ENCODE data around the gene POLRMT.
"Not testable (repeated sequence)": the region's sequence is repeated elsewhere in the genome, so short reads cannot be mapped to it uniquely, and the experiment has no call there.

Gene POLRMT

GRCh38 chr19:610801-611480 is 22.4 kb downstream of the POLRMT start:
- peak; percentile 61 for DNase-seq (ENCODE audit: low spot score)

DNA sequence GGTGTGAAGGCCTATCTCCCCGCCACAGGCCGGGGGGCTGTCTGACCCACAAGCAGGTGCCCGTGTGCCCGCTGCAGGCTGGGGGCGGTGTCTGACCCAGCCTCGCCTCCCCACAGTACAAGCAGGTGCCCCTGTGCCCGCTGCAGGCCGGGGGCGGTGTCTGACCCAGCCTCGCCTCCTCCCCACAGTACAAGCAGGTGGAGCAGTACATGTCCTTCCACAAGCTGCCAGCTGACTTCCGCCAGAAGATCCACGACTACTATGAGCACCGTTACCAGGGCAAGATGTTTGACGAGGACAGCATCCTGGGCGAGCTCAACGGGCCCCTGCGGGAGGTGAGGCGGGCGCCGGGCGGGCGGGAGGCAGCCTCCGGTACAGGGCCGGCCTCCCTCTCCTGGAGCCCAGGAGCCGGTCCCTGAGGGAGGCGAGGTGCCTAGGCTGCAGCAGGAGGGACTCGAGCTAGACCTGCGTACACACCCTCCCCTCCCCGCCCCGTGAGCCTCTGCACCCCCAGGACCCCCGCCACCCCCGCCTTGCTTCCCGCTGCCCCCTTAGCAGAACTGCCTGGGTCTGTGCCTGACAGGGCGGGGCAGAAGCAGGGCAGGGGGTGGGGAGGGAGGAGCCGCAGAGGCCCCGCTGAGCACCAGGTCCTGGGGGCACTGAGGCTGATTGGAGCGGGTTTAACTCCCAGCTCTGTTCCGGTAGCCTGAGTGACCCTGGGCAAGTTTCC is 23.1 kb downstream of the POLRMT start:
- peak; percentile 53 for DNase-seq (ENCODE audit: low spot score)

DNA sequence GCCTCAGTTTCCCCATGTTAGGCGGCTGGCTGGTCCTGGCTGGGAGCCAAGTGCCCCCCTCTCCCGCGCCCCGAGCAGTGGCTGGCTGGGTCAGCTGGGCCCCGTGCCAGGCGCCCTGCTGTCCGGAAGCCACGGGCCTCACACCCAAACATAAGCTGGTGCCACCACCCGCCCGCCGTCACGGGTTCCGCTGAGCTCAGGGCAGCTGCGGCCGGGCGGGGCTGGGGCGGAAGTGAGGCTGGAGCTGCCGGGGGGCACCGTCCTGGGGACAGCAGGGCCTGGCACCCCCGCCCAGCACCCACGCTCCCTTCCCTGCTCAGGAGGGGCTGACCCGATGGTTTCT is 24.4 kb downstream of the POLRMT start:
- DNase-seq (ENCODE audit: low spot score) = no peak

- DNase-seq (ENCODE audit: low spot score) = no peak
Observed at GRCh38 chr19:608155-609003, 25.0 kb downstream of the POLRMT start.

- no peak for DNase-seq (ENCODE audit: low spot score)
Observed at GRCh38 chr19:607301-608154, 25.8 kb downstream of the POLRMT start.

DNA sequence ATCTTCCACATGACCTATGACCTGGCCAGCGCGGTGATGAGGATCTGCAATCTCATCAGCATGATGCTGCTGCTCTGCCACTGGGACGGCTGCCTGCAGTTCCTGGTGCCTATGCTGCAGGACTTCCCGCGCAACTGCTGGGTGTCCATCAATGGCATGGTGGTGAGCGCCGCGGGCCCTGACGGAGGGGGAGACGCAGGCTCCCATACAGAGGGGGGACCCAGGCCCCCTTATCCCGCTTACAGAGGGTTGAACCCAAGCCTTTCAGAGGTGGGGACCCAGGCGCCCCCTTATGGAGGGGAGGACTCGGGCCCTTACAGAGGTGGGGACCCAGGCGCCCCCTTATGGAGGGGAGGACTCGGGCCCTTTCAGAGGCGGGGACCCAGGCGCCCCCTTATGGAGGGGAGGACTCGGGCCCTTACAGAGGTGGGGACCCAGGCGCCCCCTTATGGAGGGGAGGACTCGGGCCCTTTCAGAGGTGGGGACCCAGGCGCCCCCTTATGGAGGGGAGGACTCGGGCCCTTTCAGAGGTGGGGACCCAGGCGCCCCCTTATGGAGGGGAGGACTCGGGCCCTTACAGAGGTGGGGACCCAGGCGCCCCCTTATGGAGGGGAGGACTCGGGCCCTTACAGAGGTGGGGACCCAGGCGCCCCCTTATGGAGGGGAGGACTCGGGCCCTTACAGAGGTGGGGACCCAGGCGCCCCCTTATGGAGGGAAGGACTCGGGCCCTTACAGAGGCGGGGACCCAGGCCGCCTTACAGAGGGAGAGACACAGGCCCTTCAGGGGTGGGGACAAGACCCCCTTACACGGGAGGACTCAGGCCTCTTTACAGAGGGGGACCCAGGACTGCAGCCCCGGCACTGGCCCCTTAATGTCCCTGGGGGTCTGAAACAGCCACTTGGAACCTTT is 28.0 kb downstream of the POLRMT start:
- DNase-seq (ENCODE audit: low spot score) = not testable (repeated sequence)

DNA sequence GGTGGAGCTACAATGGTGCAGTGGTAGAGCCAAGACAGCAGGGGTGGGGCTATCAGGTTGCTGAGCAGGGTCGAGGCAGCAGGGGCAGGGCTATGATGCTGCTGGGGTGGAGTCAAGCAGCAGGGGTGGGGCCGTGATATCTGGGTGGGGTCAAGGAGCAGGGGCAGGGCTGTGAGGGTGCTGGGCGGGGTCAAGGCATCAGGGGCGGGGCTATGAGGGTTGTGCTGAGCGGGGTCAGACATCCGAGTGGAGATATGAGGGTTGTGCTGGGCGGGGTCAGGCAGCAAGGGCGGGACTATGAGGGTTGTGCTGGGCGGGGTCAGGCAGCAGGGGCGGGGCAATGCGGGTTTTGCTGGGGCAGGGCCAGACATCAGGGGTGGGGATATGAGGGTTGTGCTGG is 29.0 kb downstream of the POLRMT start:
- DNase-seq (ENCODE audit: low spot score) = no peak

DNA sequence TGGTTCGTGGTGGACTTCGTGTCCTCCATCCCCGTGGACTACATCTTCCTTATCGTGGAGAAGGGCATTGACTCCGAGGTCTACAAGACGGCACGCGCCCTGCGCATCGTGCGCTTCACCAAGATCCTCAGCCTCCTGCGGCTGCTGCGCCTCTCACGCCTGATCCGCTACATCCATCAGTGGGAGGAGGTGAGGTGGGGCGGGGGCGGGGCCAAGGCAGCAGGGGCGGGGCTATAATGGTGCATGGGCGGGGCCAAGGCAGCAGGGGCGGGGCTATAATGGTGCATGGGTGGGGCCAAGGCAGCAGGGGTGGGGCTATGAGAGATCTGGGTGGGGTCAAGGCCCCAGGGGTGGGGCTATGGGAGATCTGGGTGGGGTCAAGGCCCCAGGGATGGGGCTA is 29.6 kb downstream of the POLRMT start:
- DNase-seq (ENCODE audit: low spot score) = not testable (repeated sequence)

DNA sequence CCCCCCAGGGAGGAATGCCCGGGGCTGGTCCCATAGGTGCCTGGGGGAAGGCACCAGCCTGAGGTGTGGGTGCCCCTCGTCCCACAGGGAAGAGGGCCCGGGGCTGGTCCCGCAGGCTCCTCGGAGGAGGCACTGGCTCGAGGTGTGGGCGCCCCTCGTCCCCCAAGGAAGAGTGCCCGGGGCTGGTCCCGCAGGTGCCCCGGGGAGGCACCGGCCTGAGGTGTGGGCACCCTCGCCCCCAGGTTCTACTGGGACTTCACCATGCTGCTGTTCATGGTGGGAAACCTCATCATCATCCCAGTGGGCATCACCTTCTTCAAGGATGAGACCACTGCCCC is 30.1 kb downstream of the POLRMT start:
- DNase-seq (ENCODE audit: low spot score) = not testable (repeated sequence)

- DNase-seq (ENCODE audit: low spot score) = no peak
Observed at GRCh38 chr19:602391-603301, 30.7 kb downstream of the POLRMT start.

GRCh38 chr19:601790-602189 is 31.5 kb downstream of the POLRMT start:
- no peak for DNase-seq (ENCODE audit: low spot score)

GRCh38 chr19:601310-601709 is 32.0 kb downstream of the POLRMT start:
- DNase-seq (ENCODE audit: low spot score) = no peak

DNA sequence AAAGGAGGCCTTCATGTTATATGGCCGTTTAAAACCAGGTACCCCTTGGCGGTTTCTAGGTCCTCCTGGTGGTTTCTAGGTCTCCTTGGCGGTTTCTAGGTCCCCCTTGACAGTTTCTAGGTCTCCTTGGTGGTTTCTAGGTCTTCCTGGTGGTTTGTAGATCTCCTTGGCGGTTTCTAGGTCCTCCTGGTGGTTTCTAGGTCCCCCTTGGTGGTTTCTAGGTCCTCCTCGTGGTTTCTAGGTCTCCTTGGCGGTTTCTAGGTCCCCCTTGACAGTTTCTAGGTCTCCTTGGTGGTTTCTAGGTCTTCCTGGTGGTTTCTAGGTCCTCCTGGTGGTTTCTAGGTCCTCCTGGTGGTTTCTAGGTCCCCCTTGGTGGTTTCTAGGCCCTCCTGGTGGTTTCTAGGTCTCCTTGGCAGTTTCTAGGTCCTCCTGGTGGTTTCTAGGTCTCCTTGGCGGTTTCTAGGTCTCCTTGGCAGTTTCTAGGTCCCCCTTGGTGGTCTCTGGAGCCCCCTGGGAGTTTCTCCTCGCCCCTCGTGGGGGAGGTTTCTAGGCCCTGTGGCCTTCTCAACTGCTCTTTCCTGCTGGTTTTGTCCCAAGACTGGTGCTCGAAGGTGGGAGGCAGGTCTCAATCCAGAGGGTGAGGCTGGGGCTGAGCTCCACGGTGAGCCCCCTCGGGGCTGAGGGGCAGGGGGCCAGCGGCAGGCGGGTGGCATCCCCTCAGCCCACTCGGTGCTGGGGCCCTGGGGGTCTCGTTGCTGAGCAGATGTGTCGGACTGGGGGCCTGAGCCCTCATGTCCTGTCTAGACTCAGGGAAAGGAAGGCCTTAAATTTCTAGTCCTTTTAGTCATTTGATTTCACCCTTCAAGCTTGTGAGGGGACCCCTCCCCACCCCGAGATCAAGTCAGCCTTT is 35.7 kb downstream of the POLRMT start:
- DNase-seq (ENCODE audit: low spot score) = no peak

- no peak for DNase-seq (ENCODE audit: low spot score)
Observed at GRCh38 chr19:596263-596655, 37.1 kb downstream of the POLRMT start.

DNA sequence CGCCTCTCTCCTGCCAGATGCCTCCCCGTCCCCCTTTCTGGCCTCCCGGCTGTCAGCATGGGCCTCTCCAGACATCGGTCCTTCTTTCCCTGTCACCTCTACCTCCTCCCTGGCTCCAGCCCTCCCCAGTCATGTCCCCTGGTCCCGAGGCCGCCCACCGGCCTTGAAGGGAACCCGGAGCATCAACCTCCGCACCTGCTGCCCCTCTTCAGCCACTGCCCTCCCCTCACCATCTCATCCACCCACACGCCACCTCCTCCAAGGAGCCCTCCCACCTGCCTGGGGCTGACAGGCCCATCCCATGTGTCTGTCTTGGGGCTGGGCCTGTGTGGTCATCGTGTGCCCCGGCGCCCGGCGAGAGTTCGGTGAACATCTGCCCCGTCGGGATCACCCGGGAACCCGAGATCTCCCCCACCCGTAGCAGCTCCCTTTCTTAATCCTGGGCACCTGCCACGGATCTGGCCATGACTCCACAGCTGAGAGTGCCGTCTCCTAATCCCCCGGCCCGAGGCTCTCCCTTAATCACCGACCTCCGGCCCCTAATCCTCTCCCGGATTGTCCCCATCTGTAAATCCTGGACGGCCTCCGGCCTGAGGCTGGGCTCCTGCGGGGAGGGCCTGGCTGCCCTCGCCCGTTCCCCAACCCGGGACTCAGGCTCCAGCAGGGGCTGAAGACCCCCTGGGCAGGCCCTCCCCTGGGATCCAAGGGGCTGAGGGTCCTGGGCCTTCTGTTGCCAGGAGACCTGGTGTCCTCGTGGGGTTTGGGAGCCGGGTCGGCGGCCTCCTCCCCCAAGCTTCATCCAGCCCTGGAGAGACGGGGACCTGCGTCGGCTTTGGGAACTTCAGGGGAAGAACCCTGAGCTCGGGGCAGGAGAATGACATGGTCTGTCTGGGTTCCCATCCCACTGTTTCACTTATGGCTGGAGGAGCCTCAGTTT is 37.7 kb downstream of the POLRMT start:
- no peak for DNase-seq (ENCODE audit: low spot score)

DNA sequence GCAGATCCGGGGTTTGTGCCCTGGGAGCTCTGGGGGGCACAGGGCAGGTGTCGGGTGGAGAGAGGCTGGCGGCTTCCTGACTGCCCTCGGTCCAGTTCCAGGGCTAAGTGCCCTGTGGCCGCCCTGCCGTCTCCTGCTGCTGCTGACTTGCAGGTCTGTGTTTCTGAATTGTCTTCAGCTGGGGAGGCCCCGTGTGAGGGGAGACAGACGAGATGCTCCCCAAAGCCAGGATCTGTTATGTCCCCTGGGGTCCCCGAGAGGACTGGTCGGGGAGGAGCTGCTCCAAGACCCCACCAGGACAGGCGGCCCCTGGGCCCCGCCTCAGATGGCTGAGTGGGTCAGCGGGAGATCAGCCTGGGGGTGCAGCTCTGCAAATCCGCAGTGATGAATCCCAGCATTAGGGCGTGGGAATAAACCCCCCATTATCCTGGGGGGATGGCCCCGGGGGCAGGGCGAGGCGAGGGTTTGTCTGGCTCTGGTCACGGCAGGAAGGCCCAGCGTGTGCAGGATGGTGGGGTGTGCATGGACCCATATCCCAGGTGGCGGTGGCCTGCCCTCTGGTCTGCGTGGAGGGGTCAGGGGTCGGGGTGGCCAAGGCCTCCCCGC is 39.0 kb downstream of the POLRMT start:
- no peak for DNase-seq (ENCODE audit: low spot score)

DNA sequence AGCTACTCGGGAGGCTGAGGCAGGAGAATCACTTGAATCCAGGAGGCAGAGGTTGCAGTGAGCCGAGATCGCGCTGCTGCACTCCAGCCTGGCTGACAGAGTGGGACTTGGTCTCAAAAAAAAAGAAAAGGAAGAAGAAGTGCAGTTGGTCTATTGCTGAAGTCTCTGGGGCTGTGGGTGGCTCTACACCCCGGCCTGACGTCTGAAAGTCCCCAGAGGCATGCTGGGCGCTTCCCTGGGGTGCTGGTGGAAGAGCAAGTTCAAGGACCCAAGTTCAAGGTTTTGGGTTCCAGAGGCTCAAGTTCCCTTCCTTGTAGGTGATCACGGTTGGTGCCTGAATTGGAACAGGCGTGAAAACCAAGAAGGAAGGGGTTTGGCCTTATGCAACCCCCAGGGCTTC is 39.8 kb downstream of the POLRMT start:
- DNase-seq (ENCODE audit: low spot score) = no peak
